GM21423 (cell line): ENCODE results near the gene THEM5.

Experiments used
- ATAC-seq: cut with Tn5 transposase; IDR thresholded peaks from one replicate; pipeline ENCODE4 v1.9.1; 2021; ENCODE audit warnings: mild to moderate bottlenecking, moderate library complexity; ENCODE audit not compliant: unreplicated experiment

The THEM5 gene

GRCh38 chr1:151803164-151803563 lies 50.3 kb downstream of the THEM5 start:
- no peak for ATAC-seq

- no peak for ATAC-seq
Observed at GRCh38 chr1:151802372-151802771, 51.1 kb downstream of the THEM5 start.

GRCh38 chr1:151801846-151802245 lies 51.7 kb downstream of the THEM5 start:
- no peak for ATAC-seq

GRCh38 chr1:151801310-151801820 lies 52.1 kb downstream of the THEM5 start:
- no peak for ATAC-seq

GRCh38 chr1:151800830-151801229 lies 52.7 kb downstream of the THEM5 start:
- no peak for ATAC-seq

GRCh38 chr1:151799179-151800022 lies 54.1 kb downstream of the THEM5 start:
- no peak for ATAC-seq

GRCh38 chr1:151798571-151798970 lies 54.9 kb downstream of the THEM5 start:
- ATAC-seq = no peak
